Pons (tissue), 1 donor: ENCODE results near the gene CFLAR.

Source experiments
- DNase-seq: peaks from one replicate; pipeline ENCODE4 v3.0.0-alpha.2; 2016; ENCODE audit warnings: low spot score

The CFLAR gene

DNA sequence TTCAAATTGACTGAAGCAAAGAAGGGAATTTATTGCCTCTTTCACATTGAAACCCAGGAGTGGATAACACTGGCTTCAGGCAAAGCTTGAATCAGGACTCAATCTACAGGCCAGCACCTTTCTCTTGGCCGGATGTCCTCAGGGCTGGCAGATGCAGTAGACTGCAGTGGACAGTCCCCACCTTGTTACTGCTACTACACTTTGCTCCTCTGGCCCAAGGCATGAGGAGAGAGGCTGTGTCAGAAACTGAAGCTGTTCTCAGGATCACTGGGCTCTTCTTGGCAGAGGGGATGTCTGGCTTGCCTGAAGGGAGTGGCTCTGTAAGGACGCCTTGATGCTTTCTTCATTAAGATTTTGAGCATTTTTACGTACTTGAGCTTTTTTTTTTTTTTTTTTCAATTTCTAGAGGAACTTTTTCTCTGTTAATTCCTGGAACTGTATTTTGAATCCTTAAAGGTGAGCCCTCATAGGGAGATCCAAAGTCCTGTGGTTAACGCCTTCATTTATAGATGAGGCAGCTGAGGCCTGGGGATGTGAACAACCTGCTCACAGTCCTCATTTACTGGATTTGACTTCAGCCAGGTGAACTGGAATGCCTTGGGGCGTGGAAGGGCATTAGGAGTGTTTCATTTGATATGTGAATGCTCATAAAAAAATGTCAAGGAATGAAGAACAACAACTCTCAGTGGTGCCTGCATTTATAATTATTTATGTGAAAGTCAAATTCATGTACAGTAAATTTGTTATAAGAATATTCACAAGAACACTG lies 103.5 kb downstream of the CFLAR start:
- no peak for DNase-seq

GRCh38 chr2:201220102-201220570 lies 104.2 kb downstream of the CFLAR start:
- DNase-seq, result no peak

- DNase-seq, result no peak
Measured at GRCh38 chr2:201223089-201224073, 107.4 kb downstream of the CFLAR start.
